ENCODE data around the gene ARHGEF11.

Gene ARHGEF11

DNA sequence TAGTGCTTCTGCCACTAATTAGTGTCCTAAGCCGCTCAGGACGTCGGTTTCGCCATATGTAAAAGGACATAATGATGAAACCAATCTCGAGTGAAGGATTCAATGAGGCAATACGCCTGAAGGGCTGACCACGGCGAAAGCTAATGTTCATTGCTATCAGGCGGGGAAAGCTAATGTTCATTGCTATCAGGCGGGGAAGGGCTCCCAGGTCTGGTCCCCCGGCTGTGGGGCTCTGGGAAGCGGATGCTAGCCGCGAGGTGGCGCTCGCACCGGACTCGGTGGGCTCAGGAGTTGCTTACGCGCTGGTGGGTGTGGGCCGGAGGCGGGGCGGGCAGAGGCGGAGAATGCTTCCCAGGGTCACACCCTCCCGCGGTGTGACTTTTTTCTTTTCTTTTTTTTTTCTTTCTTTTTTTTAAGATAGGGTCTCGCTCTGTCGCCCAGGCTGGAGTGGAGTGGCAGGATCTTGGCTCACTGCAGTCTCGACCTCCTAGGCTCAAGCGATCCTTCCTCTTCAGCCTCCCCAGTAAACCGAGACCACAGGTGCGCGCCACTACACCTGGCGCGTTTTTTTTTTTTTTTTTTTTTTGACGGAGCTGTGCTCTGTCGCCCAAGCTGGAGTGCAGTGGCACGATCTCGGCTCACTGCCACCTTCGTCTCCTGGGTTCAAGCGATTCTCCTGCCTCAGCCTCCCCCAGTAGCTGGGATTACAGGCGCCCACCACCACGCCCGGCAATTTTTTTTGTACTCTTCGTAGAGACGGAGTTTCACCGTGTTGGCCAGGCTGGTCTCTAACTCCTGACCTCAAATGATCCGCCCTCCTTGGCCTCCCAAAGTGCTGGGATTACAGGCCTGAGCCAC lies 153.1 kb downstream of the ARHGEF11 start:
- DNase-seq, result peak; percentile 76

DNA sequence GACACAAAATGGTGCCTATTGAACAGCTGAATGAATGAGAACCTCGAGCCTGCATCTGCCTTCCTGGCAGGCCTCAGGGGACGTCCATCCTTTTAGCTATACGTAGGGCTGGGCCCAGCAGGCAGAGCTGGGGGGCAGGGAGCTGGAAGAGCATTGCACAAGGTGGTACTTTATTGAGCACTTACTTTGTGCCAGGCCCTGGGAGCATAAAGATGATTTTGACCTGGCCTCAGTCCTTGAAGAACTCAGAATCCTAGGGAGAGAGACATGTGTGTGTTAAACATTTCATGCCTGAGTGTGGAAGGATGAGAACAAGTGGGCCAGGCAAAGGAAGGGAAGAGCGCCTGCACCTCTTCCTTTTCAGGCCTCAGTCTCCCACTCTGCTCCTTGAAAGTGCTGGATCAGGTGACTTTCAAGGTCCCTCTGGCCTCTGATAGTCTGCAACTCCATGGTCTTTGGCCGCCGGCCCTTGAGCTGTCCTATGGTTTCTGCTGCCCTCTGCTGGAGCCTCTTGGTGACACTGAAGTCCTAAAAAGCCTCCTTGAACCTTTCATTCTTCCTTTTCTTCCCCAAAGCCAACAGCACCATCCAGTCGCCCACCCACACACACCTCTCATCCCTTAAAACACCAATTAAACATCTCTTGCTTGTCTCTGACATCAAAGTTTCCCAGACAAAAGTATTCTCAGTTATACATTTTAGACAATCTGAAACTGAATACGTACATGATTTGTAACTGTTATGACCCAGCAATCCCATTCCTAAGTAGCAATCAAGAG lies 155.6 kb downstream of the ARHGEF11 start:
- peak; percentile 50 for DNase-seq

DNA sequence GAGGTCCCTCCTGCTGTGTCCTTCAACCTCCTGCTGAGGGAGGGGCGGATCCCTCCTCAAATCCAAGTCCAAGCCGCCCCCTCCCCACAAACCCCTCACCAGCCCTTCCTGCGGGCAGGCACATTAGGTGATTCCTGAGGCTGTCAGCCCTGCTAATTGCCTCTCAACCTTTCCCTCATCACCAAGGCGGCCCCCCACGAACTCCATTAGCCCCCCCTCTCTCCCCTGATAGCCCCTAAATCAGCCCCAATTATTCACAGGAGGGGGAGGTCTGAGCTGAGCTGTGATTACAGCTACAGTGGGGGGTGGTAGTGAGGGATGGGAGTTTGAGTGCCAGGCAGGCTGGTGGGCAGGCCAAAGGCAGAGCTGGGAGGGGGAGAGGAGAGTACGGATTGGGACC lies 157.8 kb downstream of the ARHGEF11 start:
- DNase-seq, result no peak

DNA sequence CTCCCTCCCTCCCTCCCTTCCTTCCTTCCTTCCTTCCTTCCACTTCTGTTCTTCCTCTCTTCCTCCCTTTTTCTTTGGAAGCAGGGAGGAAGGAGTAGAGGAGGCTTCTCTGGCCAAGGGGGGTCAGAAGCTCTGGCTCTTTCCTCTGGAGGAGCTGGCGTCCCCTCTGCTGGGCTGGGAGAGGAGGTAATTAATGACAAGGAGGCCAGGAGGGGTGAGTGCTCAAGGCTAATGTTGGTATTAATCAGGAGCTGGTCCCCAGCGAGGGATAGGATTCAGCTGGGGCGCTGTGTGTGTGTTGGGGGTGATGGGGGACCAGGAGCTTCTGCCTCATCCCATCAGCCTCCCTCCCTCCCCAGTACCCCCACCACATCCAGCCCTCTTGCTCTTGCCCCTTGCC lies 158.2 kb downstream of the ARHGEF11 start:
- no peak for DNase-seq

DNA sequence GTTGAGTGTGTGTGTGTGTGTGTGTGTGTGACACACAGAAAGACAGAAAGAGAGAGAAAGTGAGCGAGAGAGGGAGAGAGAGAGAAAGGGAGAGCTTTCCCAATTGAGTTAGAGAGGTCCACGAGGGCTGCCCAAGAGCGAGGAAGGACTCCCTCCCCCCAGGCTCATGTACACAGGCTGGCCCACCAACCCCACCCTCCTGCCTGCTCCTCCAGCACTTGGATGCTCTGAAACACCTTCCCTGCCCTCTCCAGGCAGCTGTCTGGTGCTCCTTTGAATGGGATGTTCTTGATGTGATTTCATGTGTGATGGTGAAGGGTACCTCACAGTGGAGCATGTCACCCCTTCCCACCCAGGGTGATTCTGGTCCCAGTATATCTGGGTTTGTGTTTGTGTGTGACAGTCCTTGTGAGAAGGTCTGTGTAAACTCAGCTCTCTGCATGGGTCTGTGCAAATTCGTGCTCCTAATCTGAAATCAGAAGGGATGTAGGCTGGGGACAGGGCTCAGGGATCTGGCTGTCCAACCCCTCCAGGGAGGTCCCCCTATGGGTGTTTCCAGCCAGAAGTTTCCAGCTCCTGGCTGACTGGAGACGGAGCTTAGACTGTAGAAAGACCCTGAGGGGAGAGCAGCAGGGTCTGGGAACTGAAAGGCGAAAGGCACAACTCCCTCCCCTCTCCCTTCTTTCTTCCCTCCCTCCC lies 158.8 kb downstream of the ARHGEF11 start:
- no peak for DNase-seq

DNA sequence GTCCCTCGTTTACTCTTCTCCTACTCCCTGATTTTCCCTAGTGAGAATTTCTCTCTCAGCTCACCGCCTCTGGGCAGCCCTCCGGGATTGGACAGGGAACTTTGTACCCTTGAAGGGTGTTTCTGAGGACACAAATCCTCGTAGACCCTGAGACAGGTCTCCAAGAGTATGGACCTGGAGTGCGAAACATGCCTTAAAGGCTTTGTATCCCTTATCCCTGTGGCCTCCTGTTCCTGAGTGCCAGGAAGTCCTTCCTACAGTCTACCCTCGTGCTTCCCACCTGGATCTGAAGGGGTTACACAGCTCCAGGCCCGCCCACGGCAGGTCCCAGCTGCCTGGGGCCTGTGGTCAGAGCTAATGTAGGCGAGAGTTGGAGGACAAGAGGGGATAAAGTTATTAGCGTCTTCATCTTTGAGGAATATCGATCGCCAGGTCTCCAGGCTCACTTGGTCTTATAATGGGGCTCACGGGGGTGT lies 159.6 kb downstream of the ARHGEF11 start:
- no peak for DNase-seq

DNA sequence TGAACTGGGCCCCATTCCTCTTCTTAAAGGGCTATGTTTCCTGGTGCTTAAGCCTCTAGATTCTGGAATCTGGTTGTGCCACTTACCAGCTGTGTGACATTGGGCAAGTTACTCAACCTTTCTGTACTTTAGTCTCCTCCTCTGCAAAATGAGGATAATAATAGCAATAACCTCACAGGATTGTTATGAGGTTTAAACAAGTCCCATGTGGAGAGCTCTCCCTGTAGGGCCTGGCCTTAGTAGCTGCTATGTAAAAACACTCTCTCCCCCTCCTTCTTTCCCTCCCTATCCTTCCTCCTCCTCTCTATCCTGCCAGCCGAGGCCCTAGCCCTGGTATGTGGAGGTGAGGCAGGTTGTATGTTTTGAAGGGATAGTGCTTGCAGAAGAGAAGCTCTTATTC lies 160.2 kb downstream of the ARHGEF11 start:
- no peak for DNase-seq

All from NCI-H226 (cell line).